ENCODE data around the gene RAET1G.
"Not testable (repeated sequence)": the region's sequence is repeated elsewhere in the genome, so short reads cannot be mapped to it uniquely, and the experiment has no call there.

RAET1G gene

GRCh38 chr6:149918151-149918905 lies 4.6 kb downstream of the RAET1G start:
- Mint-ChIP-seq H3K9me3 (no peaks in the 10 kb centered on the region), H3K27ac (no peak overlapping the region), H3K4me3 (no peak overlapping the region), H3K4me1 (peaks cover 10% of the 10 kb centered on the region), H3K36me3 (ENCODE audit: low read depth) (no peaks in the 10 kb centered on the region), H3K27me3 (peaks cover 36% of the 10 kb centered on the region)
- no peak for ATAC-seq
- DNase-seq: no peak

- DNase-seq: no peak
- H3K9me3 Mint-ChIP-seq: no peaks in the 10 kb centered on the region
- no peaks in the 10 kb centered on the region for H3K36me3 Mint-ChIP-seq (ENCODE audit: low read depth)
- no peak overlapping the region for H3K4me3 Mint-ChIP-seq
- ATAC-seq: no peak
- no peak overlapping the region for H3K27ac Mint-ChIP-seq
- peaks cover 4% of the 10 kb centered on the region for H3K4me1 Mint-ChIP-seq
- H3K27me3 Mint-ChIP-seq: peaks cover 34% of the 10 kb centered on the region
Observed at GRCh38 chr6:149917679-149918078, 5.2 kb downstream of the RAET1G start.

- no peak for DNase-seq
Observed at GRCh38 chr6:149915970-149916865, 6.7 kb downstream of the RAET1G start.

GRCh38 chr6:149913540-149914240 lies 9.2 kb downstream of the RAET1G start:
- Mint-ChIP-seq H3K4me1 (peaks cover 4% of the 10 kb centered on the region), H3K27me3 (peaks cover 24% of the 10 kb centered on the region), H3K9me3 (peaks cover 7% of the 10 kb centered on the region), H3K36me3 (ENCODE audit: low read depth) (peaks cover under 1% of the 10 kb centered on the region), H3K27ac (no peak overlapping the region), H3K4me3 (no peak overlapping the region)
- DNase-seq (no peak), ATAC-seq (no peak)

More at GRCh38 chr6:149915970-149916865, 6.7 kb downstream of the RAET1G start:
- no peaks in the 10 kb centered on the region for H3K36me3 Mint-ChIP-seq (ENCODE audit: low read depth)
- no peak overlapping the region for H3K27ac Mint-ChIP-seq
- H3K4me3 Mint-ChIP-seq: no peak overlapping the region
- no peak for ATAC-seq
- no peaks in the 10 kb centered on the region for H3K9me3 Mint-ChIP-seq
- H3K27me3 Mint-ChIP-seq: peaks cover 27% of the 10 kb centered on the region
- H3K4me1 Mint-ChIP-seq: peaks cover 4% of the 10 kb centered on the region

- DNase-seq: no peak
- H3K9me3 Mint-ChIP-seq: peaks cover 11% of the 10 kb centered on the region
- no peak for ATAC-seq
- H3K4me1 Mint-ChIP-seq: peaks cover 4% of the 10 kb centered on the region
- H3K36me3 Mint-ChIP-seq (ENCODE audit: low read depth): peaks cover 5% of the 10 kb centered on the region
- no peak overlapping the region for H3K27ac Mint-ChIP-seq
- H3K4me3 Mint-ChIP-seq: no peak overlapping the region
- H3K27me3 Mint-ChIP-seq: peaks cover 22% of the 10 kb centered on the region
Observed at GRCh38 chr6:149913085-149913484, 9.8 kb downstream of the RAET1G start.

- not testable (repeated sequence) for DNase-seq; H3K4me1 Mint-ChIP-seq; H3K36me3 Mint-ChIP-seq (ENCODE audit: low read depth); H3K27ac Mint-ChIP-seq; H3K4me3 Mint-ChIP-seq; ATAC-seq
- H3K9me3 Mint-ChIP-seq: peaks cover 15% of the 10 kb centered on the region
- peaks cover 24% of the 10 kb centered on the region for H3K27me3 Mint-ChIP-seq
Observed at GRCh38 chr6:149912680-149913079, 10.2 kb downstream of the RAET1G start.

GRCh38 chr6:149910721-149911151 lies 12.2 kb downstream of the RAET1G start:
- Mint-ChIP-seq H3K27ac (no peak overlapping the region), H3K36me3 (ENCODE audit: low read depth) (peaks cover 6% of the 10 kb centered on the region), H3K27me3 (peaks cover 24% of the 10 kb centered on the region), H3K4me1 (no peaks in the 10 kb centered on the region), H3K9me3 (peaks cover 17% of the 10 kb centered on the region), H3K4me3 (no peak overlapping the region)
- ATAC-seq (no peak), DNase-seq (no peak)

GRCh38 chr6:149909701-149910470 lies 13.0 kb downstream of the RAET1G start:
- peaks cover 24% of the 10 kb centered on the region for H3K27me3 Mint-ChIP-seq
- no peak overlapping the region for H3K27ac Mint-ChIP-seq
- H3K9me3 Mint-ChIP-seq: peaks cover 17% of the 10 kb centered on the region
- ATAC-seq (no peak), DNase-seq (no peak)
- H3K4me1 Mint-ChIP-seq: no peaks in the 10 kb centered on the region
- H3K36me3 Mint-ChIP-seq (ENCODE audit: low read depth): peaks cover 6% of the 10 kb centered on the region
- H3K4me3 Mint-ChIP-seq: no peak overlapping the region

- H3K4me1 Mint-ChIP-seq; H3K4me3 Mint-ChIP-seq; H3K27ac Mint-ChIP-seq; H3K36me3 Mint-ChIP-seq (ENCODE audit: low read depth); DNase-seq; ATAC-seq: not testable (repeated sequence)
- peaks cover 17% of the 10 kb centered on the region for H3K9me3 Mint-ChIP-seq
- H3K27me3 Mint-ChIP-seq: peaks cover 18% of the 10 kb centered on the region
Observed at GRCh38 chr6:149908480-149908879, 14.4 kb downstream of the RAET1G start.

GRCh38 chr6:149907317-149907716 lies 15.6 kb downstream of the RAET1G start:
- H3K9me3 Mint-ChIP-seq: peaks cover 17% of the 10 kb centered on the region
- H3K4me1 Mint-ChIP-seq: no peaks in the 10 kb centered on the region
- ATAC-seq (no peak), DNase-seq (no peak)
- H3K27ac Mint-ChIP-seq: no peak overlapping the region
- H3K4me3 Mint-ChIP-seq: no peak overlapping the region
- peaks cover 6% of the 10 kb centered on the region for H3K36me3 Mint-ChIP-seq (ENCODE audit: low read depth)
- H3K27me3 Mint-ChIP-seq: peaks cover 13% of the 10 kb centered on the region

- Mint-ChIP-seq H3K4me1 (no peaks in the 10 kb centered on the region), H3K27ac (no peak overlapping the region), H3K36me3 (ENCODE audit: low read depth) (peaks cover 6% of the 10 kb centered on the region), H3K4me3 (no peak overlapping the region), H3K9me3 (peaks cover 17% of the 10 kb centered on the region), H3K27me3 (peaks cover 10% of the 10 kb centered on the region)
- ATAC-seq (no peak), DNase-seq (no peak)
Observed at GRCh38 chr6:149906405-149906804, 16.5 kb downstream of the RAET1G start.

- H3K4me1 Mint-ChIP-seq: no peaks in the 10 kb centered on the region
- H3K27me3 Mint-ChIP-seq: peaks cover 8% of the 10 kb centered on the region
- ATAC-seq: no peak
Observed at GRCh38 chr6:149905911-149906371, 17.0 kb downstream of the RAET1G start.

GRCh38 chr6:149905371-149905910 lies 17.5 kb downstream of the RAET1G start:
- DNase-seq (no peak), ATAC-seq (no peak)
- Mint-ChIP-seq H3K9me3 (peaks cover 17% of the 10 kb centered on the region), H3K36me3 (ENCODE audit: low read depth) (peaks cover 6% of the 10 kb centered on the region), H3K27ac (no peak overlapping the region), H3K27me3 (peaks cover 5% of the 10 kb centered on the region), H3K4me1 (no peaks in the 10 kb centered on the region), H3K4me3 (no peak overlapping the region)

More at GRCh38 chr6:149905911-149906371, 17.0 kb downstream of the RAET1G start:
- peaks cover 17% of the 10 kb centered on the region for H3K9me3 Mint-ChIP-seq
- no peak overlapping the region for H3K27ac Mint-ChIP-seq
- peaks cover 6% of the 10 kb centered on the region for H3K36me3 Mint-ChIP-seq (ENCODE audit: low read depth)
- H3K4me3 Mint-ChIP-seq: no peak overlapping the region
- DNase-seq: no peak

All from activated naive CD8-positive, alpha-beta T cell treated with anti-CD3 and anti-CD28 coated beads, Interleukin-2, amount 50 U/mL, for 24 hours (primary cell).